NT2/D1 (cell line): ENCODE measurements around the gene PPP2R3A.
"Not testable (repeated sequence)": the region's sequence is repeated elsewhere in the genome, so short reads cannot be mapped to it uniquely, and the experiment has no call there.

Source experiments
- DNase-seq: peaks from one replicate; pipeline ENCODE4 v3.0.0-alpha.2; 2011; ENCODE audit warnings: low read depth, low spot score
- H3K27me3 ChIP-seq: 2 replicates; pipeline ENCODE4 v1.6.0; 2011; ENCODE audit warnings: mild to moderate bottlenecking; ENCODE audit not compliant: insufficient read length, insufficient read depth
- H3K36me3 ChIP-seq: 2 replicates; pipeline ENCODE4 v1.6.1; 2011; ENCODE audit warnings: mild to moderate bottlenecking, low read length, mixed read lengths; ENCODE audit not compliant: insufficient read depth, insufficient read length
- H3K4me1 ChIP-seq: 2 replicates; pipeline ENCODE4 v1.5.1; 2011; ENCODE audit not compliant: insufficient read depth, insufficient read length
- H3K4me3 ChIP-seq: 2 replicates; pipeline ENCODE4 v1.5.1; 2011; ENCODE audit warnings: low read depth; ENCODE audit not compliant: insufficient read length
- H3K9ac ChIP-seq: 2 replicates; pipeline ENCODE4 v1.6.0; 2011; ENCODE audit warnings: low read depth; ENCODE audit not compliant: insufficient read length
- H3K9me3 ChIP-seq: 2 replicates; pipeline ENCODE4 v1.5.1; 2011; ENCODE audit warnings: mild to moderate bottlenecking, low read length; ENCODE audit not compliant: insufficient read depth
- SUZ12 ChIP-seq: IDR thresholded peaks from 2 replicates; pipeline ENCODE4 v1.6.1; 2011; ENCODE audit not compliant: insufficient read length, insufficient read depth; ENCODE audit errors: extremely low read depth
- YY1 ChIP-seq: IDR thresholded peaks from 2 replicates; pipeline ENCODE4 v1.6.1; 2011; ENCODE audit not compliant: insufficient read length, insufficient read depth
- ZNF274 ChIP-seq: IDR thresholded peaks from 2 replicates; pipeline ENCODE4 v1.6.1; 2011; ENCODE audit warnings: mild to moderate bottlenecking, low read depth, low read length

Gene PPP2R3A

DNA sequence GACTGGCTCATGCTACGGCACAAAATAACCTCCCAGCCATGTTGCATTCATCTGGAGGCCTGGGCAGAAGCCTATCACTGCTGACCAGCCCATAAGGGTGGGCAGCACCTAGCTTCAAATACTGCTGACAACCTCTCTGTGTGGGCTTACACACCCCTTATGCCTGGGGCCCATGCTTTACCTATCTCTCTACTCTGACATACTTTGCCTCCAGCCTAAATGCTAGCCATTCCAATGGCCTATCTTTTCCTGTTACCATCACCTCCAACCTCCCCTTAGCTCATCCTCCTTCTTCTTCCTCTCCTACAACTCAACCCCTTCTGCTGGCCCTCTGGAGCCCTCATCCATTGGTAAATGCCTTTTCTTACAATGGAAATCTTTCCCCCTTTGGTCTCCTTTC, 41.0 kb upstream of the PPP2R3A start:
- no peaks in the 10 kb centered on the region for H3K36me3 ChIP-seq
- H3K9me3 ChIP-seq: no peaks in the 10 kb centered on the region
- H3K9ac ChIP-seq: no peak overlapping the region
- H3K4me3 ChIP-seq: no peak overlapping the region
- no peaks in the 10 kb centered on the region for H3K27me3 ChIP-seq
- TF ChIP-seq YY1 (no peak), ZNF274 (no peak), SUZ12 (no peak)
- no peaks in the 10 kb centered on the region for H3K4me1 ChIP-seq
- no peak for DNase-seq

DNA sequence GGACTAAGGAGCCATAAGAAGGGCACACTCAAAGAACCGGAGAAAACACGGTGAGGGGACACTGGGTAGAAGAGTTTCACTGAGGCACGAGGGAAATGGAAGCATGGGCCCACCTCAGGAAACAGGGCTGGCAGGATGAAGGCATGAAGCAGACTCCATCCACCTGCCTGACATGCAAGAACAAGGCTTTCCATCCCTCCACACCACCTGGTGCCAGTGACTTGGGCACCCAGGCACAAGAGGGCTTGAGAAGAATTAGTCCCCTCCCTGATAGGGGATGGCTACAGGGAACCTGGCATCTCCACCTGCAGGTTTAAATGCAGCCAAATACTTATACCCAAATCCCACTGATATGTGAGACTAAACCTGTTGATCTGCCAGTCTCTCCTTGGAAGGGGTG, 38.9 kb upstream of the PPP2R3A start:
- Histone ChIP-seq H3K4me1 (no peaks in the 10 kb centered on the region), H3K9ac (no peak overlapping the region), H3K4me3 (no peak overlapping the region), H3K27me3 (no peaks in the 10 kb centered on the region), H3K36me3 (no peaks in the 10 kb centered on the region), H3K9me3 (no peaks in the 10 kb centered on the region)
- no peak for DNase-seq
- TF ChIP-seq YY1: no peak
- TF ChIP-seq SUZ12: no peak
- no peak for TF ChIP-seq ZNF274

DNA sequence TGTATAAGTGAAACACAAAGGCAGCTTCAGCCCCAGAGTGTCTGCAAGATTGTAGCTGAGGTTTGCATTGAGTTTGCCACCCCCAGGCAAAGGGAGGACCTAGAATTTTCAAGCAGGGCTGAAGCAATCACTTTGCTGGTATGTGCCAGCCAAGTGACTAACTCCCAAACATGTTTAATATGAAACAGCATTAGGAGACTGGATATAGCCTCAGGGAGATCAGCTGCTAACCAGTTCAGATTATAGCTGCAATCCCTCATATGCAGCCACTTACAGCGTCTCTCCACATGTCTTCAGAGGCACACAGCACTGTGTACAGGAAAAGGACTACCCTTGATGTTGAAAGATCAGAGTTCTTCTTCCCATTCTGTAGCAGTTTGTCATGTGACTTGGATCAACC, 38.4 kb upstream of the PPP2R3A start:
- Histone ChIP-seq H3K9me3 (no peaks in the 10 kb centered on the region), H3K27me3 (no peaks in the 10 kb centered on the region), H3K4me1 (no peaks in the 10 kb centered on the region), H3K9ac (no peak overlapping the region), H3K4me3 (no peak overlapping the region), H3K36me3 (no peaks in the 10 kb centered on the region)
- DNase-seq: no peak
- no peak for TF ChIP-seq ZNF274
- TF ChIP-seq SUZ12: no peak
- no peak for TF ChIP-seq YY1

DNA sequence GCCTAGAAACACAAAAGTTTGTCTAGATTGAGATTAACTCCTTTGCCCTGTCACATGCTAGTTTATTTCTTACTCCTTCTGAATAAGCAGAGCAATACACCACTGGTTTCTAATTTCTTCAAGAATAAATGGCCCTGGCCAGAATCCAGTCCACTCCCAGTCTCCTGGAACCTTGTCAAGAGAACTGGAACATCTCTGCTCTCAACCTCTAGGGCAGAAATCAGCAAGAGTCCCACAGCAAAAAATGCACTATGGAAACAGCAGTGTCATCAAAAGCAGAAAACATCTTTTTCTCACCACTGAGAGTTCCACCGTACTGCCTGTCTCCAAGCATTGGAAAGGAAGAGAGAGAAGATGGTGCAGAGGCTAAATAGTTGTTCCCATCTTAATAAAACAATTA, 35.9 kb upstream of the PPP2R3A start:
- Histone ChIP-seq H3K4me3 (no peak overlapping the region), H3K9ac (no peak overlapping the region), H3K27me3 (no peaks in the 10 kb centered on the region), H3K4me1 (no peaks in the 10 kb centered on the region), H3K36me3 (no peaks in the 10 kb centered on the region), H3K9me3 (no peaks in the 10 kb centered on the region)
- DNase-seq: no peak
- TF ChIP-seq SUZ12 (no peak), YY1 (no peak), ZNF274 (no peak)

DNA sequence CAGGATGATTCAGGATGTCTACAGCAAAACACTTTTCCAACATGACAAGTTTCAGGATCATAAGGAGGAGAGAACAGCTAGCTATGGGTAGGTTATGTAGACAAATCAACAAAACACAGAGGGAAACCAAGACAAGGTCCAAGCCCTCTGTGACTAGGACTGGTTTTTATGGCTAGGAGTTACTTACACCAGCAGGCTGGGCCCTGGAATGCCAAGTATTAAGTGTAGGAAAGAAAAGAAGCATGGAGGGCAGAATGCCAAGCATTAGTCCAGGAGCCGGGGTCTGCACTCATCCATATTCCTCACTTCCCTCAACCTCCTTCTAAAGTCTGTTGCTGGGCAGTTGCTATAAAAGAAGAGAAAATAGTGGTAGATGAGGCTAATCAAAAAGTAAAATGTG, 35.3 kb upstream of the PPP2R3A start:
- TF ChIP-seq ZNF274 (no peak), SUZ12 (no peak), YY1 (no peak)
- no peak for DNase-seq

DNA sequence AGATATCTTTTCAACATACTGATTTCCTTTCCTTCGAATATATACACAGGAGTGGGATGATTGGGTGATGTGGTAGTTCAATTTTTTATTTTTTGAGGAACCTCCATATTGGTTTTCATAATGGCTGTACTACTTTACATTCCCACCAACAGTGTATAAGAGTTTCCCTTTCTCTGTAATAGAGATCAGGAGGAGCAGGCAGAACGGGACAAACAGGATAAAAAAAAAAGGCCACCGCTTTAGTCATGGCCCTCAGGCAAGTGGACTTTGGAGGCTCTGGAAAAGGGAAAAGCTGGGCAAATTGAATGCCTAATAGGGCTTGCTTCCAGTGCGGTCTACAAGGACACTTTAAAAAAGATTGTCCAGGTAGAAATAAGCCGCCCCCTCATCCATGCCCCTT, 30.4 kb upstream of the PPP2R3A start:
- not testable (repeated sequence) for H3K9ac ChIP-seq, H3K4me1 ChIP-seq, H3K9me3 ChIP-seq, H3K4me3 ChIP-seq, H3K36me3 ChIP-seq, DNase-seq, H3K27me3 ChIP-seq

More for the DNA sequence above, 35.3 kb upstream of the PPP2R3A start:
- Histone ChIP-seq H3K36me3 (no peaks in the 10 kb centered on the region), H3K9ac (no peak overlapping the region), H3K4me3 (no peak overlapping the region), H3K27me3 (no peaks in the 10 kb centered on the region), H3K4me1 (no peaks in the 10 kb centered on the region), H3K9me3 (no peaks in the 10 kb centered on the region)

DNA sequence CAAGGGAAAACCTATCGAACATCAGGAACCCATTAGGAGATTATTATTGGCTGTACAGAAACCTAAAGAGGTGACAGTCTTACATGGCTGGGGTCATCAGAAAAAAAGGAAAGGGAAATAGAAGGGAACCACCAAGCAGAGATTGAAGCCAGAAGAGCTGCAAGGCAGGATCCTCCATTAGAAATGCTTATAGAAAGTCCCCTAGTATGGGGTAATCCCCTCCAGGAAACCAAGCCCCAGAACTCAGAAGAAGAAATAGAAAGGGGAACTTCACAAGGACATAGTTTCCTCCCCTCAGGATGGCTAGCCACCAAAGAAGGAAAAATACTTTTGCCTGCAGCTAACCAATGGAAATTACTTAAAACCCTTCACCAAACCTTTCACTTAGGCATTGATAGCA, 27.8 kb upstream of the PPP2R3A start:
- not testable (repeated sequence) for H3K27me3 ChIP-seq, H3K36me3 ChIP-seq, DNase-seq, H3K9me3 ChIP-seq, H3K4me1 ChIP-seq, H3K9ac ChIP-seq, H3K4me3 ChIP-seq

DNA sequence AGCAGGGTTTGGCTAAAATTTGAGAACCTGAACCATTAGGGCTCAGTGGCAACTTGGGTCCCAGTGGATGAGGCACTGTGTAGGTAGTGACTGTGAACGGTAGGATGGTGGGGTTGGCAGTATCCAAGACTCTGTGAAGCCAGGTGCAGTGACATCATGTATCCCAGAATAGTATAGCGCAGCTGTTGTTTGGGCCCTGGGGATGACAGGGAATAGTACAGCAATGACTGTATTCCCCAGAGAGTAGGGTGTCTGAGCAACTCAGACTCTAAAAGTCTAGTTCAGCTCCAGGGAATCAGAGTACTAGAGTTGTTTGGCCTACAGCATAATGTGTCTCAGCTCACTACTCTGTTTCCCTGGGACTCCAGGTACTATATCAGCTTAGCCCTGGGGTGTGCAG, 20.7 kb upstream of the PPP2R3A start:
- Histone ChIP-seq H3K9ac (no peak overlapping the region), H3K27me3 (no peaks in the 10 kb centered on the region), H3K4me3 (no peak overlapping the region), H3K36me3 (no peaks in the 10 kb centered on the region), H3K9me3 (no peaks in the 10 kb centered on the region), H3K4me1 (no peaks in the 10 kb centered on the region)
- DNase-seq: no peak
- TF ChIP-seq YY1: no peak
